ELR (cell line): ENCODE data around the gene RNF130.
"Not testable (repeated sequence)": the region's sequence is repeated elsewhere in the genome, so short reads cannot be mapped to it uniquely, and the experiment has no call there.

Source experiments
- DNase-seq: peaks from one replicate; pipeline ENCODE4 v3.0.0-alpha.2; 2015; ENCODE audit warnings: low read depth

The RNF130 gene

DNA sequence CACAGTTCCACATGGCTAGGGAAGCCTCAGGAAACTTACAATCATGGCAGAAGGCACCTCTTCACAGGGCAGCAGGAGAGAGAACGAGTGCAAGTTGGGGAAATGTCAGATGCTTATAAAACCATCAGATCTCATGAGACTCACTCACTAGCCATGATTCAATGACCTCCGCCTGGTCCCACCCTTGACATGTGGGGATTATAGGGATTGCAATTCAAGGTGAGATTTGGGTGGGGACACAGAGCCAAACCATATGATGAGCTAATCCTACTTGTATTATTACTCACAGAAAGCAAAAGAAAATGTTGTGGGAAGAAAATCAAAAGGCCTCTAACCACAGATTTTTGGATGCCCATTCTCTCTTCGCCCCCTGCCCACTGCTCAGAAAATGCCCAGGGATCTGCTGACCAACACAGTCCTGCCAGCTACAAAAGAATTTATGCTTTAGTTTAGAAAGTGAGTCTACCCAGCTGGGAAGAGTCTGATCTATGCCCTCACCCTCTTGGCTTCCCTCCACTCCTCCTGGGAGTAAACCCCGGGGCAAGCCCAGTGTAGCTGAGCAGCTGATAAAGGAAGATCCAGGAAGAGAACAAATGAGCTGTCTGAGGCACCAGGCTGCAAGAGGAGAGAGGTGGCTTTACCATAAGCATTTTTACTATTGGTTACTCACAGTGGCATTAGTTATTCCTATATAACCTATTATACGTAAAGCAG lies 53.1 kb downstream of the RNF130 start:
- DNase-seq: no peak

DNA sequence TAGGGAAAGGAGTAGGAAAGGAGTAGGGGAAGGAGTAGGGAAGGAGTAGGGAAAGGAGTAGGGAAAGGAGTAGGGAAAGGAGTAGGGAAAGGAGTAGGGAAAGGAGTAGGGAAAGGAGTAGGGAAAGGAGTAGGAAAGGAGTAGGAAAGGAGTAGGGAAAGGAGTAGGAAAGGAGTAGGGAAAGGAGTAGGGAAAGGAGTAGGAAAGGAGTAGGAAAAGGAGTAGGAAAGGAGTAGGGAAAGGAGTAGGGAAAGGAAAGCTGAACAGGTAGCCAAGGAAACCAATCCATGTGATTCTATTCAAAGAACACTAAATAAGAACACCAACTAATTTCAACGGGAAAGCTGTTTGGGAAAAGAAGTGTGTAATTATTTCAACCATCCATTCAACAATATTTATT lies 56.0 kb downstream of the RNF130 start:
- DNase-seq: not testable (repeated sequence)

DNA sequence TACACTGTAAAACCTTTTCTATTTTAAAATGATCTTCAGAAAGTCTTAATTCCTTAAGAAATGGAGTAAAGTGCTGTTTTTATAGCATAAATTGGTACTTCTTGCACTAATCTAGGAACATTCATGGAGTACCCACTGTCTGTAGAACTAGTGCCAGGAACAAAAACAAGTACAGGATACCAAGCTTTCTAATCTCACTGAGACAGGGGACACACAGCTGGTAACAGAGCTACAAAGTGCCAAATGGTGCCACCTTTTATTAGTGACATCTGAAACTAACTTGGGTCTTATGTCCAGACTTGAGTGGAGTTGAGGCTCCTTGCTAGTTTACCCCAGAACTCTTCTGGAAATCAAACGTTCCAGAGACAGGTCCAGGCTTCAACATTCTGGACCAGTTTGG lies 57.9 kb downstream of the RNF130 start:
- no peak for DNase-seq

DNA sequence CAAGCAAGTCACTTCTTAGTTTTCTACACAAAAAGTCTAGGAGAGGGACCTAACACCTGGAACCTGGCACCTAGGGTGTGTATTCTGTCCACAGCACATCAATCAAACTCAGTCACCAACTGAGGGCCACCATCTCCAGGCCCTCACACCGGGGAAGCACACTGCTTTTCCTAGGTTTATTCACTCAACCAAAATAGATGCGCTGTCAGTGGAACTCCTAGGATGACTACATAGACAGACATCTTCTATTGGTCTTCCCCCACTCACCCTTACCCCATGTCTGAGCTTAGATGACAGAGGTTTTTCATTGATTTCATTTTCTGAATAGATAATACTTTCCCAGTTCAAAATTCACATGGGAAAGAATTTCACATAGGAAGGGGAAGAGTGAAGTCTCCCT lies 59.2 kb downstream of the RNF130 start:
- no peak for DNase-seq

DNA sequence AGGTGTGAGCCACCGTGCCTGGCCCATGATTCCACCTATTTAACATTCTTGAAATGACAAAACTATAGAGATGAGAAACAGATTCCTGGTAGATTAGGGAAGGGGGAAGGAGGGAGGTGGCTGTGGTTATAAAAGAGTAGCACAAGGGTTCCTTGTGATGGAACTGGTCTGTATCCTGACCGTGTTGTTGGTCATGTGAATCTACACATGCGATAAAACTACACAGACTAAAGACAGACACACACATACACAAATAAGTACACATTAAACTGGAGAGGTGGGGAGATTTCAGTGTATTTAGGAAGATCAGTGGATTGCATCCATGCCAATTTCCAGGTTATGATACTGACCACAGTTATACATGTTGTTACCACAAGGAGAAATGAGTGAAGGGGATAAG lies 60.9 kb downstream of the RNF130 start:
- no peak for DNase-seq

DNA sequence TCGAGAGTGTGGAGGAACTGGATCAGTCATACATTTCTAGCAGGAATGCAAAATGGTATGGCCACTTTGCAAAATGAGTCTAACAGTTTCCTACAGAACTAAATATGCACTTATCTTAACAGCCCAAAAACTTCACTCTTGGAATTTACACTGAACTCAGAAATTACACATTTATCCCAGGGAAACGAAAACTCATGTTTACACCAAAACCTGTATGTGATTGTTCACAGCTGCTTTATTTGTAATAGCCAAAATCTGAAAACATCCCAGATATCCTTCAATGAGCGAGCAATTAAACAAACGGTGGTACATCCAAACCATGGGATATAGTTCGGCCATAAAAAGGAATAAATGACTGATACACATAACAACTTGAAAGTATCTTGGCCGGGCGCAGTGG lies 62.0 kb downstream of the RNF130 start:
- DNase-seq: no peak

DNA sequence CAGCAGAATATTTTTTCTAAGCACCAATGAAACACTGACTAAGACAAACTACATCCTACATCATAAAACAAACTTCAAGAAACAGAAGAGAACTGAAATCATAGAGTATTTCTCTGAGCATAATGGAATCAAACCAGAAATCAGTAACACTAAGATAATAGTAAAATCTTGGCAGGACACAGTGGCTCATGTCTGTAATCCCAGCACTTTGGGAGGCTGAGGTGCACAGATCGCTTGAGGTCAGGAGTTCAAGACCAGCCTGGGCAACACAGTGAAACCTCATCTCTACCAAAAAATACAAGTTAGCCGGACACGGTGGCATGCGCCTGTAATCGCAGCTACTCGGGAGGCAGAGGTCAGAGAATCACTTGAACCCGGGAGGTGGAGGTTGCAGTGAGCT lies 63.1 kb downstream of the RNF130 start:
- no peak for DNase-seq

DNA sequence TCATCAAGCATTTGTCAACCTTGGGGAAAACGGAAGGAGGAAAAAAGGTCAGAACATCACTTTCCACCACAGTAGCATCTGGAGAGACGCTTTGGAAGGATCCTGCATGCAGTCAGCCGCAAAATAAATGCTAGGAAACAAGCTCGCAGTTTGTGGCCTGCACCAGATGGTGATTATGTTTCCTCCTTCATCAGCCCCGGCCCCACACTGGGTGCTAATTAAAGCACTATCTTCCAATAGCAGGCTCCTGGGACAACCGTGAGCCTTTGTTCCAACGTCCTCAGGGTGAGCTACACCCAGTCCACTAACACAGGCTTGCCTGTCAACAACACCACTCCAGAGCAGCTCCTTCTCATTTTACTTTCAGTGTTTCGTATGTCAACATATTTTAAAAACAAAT lies 64.0 kb downstream of the RNF130 start:
- no peak for DNase-seq

DNA sequence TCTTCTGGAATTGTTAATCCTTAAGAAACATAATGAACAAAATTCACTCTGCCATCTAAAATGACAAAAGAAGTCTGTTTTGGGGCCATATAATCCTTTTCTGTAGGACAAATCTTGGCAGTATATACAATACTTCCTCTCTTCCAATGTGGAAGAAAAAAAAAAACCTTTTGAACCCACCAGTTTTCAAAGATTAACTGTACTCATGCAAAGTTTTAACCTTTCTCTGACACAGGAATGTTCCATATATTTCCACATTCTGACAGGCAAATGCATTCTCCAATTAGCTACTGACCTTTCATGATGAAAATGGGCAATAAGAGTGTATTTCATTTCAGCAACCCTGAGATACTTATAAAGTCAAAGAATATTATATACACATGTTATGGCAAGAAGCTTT lies 65.4 kb downstream of the RNF130 start:
- DNase-seq: no peak

DNA sequence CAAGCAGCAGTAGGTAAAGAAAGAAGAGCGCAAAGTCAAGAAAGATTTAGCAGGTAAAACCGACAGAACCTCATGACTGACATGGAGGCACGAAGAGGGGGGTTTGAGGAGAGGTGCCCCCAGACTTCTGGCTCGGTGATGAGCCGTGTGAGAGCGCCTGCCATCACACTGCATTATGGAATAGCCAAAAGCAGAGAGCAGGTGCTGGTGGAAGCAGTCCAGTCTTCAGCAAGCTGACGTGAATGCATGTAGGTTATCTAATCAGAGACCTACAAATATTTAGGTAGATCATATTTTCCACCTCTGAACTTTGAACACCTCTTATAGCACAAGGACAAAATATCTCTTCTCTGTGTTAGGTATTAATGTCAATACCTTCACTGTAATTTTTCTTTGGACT lies 68.4 kb downstream of the RNF130 start:
- DNase-seq: no peak

DNA sequence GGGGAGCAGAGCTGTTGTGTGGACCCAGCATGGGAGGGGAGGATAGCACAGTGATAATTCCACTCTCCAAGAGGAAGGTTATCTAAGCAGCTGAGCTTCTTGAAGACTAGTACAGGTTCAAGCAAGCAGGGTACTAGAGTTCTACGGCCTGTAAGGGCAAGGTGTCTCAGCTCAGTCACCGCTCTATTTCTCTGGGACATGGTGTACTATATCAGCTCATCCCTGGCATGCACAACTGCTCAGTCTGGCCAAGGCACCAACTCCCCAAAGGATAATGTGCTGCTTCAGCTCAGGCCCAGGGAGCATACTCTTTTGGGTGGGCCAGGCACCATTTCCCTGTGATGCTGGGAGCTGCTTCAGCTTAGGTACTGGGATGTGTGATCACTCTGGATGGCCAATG lies 69.8 kb downstream of the RNF130 start:
- no peak for DNase-seq

DNA sequence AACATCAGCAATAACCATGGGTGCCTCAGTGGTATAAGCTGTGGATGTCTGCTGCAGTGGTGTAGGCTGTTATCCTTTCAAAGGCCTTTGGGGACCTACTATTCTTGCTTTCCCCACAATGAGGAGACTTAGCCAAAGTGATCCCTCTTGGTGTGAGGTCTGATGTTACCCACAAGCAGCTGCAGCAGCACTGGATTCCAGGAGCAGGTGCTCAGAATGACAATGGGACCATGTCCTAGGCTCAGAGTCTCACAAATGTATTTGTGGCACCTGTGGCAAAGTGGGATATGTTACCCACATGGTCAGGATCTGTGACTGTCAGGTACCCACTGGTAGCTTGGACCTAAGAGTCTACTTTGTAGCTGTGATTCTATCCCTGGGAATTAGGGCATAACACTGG lies 70.4 kb downstream of the RNF130 start:
- DNase-seq: no peak

DNA sequence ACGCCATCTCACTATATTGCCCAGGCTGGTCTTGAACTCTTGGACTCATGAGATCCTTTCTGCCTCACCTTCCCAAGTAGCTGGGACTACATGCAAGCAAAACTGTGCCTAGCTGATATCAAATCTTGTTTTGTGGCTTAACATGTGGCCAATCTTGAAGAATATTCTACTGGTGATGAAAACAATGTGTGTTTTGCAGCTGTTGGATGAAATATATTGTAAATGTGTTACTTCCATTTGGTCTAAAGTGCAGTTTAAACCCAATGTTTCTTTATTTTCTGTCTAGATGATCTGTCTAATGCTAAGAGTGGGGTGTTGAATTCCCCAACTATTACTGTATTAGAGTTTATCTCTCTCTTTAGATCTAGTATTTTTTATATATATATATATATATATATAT lies 73.1 kb downstream of the RNF130 start:
- DNase-seq: no peak

DNA sequence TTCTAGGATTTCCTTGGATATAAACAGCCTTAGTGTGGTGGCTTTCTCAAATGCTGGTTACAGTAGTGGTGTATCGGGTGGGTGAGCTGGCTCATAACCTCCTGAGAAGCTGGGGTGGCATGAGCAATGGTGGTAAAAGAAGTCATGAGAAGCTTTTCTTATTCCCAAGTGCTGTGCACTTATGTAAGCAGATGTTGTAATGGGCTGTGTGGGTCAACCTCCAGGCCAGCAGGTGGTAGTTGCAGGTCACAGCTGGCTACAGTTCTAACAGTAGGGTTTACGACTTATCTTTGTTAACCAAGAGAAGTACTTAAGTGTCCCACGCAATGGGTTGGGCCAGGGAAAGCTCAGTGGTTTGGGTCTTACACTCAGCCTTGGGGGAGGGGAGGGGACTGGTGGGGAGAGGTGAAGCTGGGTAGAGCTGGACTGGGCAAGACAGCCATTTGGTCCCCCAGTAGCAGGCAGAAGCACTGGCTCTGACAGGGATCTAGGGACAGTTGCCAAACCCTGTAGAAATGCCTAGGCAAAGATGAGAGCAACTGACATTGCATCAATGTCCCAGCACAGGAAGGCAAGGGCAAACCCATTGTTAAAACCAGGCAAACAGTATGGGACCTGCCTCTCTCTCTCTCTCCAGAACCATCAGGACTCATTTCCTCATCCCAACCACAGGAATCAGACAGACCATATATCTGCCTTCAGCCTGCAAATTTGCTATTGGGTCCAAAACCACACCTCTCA lies 76.8 kb downstream of the RNF130 start:
- no peak for DNase-seq

DNA sequence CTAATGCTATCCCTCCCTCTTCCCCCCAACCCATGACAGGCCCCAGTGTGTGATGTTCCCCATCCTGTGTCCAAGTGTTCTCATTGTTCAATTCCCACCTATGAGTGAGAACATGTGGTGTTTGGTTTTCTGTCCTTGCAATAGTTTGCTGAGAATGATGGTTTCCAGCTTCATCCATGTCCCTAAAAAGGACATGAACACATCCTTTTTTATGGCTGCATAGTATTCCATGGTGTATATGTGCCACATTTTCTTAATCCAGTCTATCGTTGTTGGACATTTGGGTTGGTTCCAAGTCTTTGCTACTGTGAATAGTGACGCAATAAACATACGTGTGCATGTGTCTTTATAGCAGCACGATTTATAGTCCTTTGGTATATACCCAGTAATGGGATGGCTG lies 78.7 kb downstream of the RNF130 start:
- not testable (repeated sequence) for DNase-seq

DNA sequence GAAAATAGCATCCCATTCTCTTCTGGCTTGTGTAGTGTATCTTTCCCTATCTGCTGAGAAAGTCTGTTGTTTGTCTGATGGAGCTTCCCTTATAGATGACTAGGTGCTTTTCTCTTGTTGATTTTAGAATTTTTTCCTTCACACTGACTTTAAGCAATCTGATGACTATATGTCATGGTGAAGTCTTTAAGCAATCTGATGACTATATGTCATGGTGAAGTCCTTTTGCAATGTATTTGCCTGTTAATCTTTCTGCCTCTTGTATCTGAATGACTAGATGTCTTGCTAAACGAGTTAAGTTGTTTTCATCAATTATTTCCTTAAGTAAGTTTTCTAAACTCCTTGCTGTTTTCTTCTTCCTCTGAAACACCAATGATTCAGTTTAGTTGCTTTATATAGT lies 80.5 kb downstream of the RNF130 start:
- DNase-seq: no peak

DNA sequence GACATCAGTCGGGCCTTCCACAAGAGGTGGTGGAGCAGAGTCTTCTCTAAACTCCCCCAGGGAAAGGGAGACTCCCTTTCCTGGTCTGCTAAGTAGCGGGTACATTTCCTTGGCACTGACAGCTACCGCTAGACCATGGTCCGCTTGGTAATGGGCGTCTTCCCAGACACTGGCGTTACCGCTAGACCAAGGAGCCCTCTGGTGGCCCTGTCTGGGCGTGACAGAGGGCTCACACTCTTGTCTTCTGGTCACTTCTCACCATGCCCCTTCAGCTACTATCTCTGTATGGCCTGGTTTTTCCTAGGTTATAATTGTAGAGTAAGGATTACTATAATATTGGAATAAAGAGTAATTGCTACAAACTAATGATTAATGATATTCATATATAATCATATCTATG lies 81.0 kb downstream of the RNF130 start:
- not testable (repeated sequence) for DNase-seq

DNA sequence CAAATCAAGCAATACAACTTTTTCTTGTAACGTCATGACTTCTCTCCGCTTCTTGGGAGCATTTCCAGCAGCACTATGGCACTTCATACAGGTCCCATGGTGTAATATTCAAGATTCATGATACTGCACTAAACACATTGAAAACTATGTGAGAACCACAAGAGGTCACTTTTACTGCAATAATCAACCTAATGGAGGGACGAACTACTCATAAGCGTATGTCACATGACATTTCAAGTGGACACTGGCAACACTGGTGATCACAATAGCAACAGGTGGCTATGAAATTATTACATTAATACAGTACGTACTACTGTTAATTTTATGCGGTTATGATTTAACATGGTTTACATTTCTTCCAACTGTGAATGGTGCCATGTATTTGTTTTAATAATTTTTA lies 85.2 kb downstream of the RNF130 start:
- no peak for DNase-seq

DNA sequence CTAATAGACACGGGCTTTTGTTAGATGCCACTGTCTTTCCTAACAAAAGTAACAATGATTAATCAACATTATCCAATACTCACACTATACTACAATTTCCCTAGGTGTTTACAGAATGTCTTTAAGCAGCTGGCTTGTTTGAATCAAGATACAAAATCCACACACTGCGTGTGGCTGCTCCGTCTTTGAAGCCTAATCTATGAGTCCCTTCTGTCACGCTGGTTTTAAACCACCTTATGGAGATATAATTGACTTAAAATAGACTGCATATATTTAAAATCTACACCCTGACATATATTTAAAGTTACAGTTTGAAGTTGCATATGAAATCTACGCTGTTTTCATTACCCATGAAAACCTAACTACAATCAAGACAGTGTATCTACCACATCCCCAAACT lies 89.9 kb downstream of the RNF130 start:
- no peak for DNase-seq

DNA sequence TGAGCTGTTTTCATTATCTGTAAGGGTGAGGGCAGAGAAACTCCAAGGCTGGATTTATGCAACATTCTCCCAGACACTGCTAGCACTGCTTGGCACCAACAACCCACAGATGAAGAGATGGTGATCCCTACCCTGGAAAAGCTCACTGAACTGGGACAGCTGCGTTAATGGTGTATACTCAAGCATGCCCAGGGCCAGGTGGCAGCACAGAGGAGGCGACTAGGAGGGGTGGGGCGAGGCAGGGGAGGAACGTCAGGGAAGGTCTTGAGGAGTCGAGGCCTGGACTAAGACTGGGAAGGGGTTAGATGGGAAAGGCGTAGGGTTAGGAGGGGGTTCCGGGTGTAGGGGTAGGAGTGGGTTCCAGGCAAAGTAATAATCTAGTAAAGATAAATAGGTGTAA lies 90.8 kb downstream of the RNF130 start:
- DNase-seq: no peak

DNA sequence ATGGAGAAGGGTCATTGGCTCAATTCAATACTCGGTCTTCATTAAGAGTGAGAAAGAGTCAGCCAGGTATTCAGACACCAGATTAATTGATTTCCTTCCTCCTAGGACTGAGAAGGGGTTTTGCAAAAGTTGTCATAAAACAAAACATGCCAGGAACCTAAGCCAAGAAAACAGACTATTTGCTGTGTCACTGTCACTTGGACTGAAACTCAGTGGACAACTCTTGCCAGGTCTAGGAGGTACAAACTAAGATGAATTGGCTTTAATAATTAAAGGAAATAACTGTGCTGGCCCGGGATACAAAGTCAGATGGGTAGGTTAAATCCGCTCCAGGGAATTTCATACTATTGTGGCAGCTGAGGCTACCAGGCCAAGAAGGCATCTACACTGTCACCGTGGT lies 92.8 kb downstream of the RNF130 start:
- no peak for DNase-seq

DNA sequence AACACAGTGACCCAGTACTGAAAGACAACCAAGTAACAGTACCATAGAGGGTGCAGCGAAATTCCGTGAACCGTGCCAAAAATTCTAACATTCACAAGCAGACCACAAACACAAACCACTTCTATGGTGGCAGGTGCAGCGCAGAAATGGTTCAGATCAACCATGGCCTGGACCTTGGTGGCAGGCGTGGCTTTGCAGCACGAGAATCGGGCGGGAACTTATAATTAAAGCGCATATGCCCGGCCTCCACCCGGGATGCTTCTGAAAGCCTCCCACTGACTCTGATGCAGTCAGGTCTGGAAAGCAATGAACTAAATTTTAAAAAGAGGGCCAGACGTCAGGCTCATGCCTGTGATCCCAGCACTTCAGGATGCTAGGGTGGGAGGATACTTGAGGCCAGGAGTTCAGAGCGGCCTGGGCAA lies 95.8 kb downstream of the RNF130 start:
- no peak for DNase-seq

DNA sequence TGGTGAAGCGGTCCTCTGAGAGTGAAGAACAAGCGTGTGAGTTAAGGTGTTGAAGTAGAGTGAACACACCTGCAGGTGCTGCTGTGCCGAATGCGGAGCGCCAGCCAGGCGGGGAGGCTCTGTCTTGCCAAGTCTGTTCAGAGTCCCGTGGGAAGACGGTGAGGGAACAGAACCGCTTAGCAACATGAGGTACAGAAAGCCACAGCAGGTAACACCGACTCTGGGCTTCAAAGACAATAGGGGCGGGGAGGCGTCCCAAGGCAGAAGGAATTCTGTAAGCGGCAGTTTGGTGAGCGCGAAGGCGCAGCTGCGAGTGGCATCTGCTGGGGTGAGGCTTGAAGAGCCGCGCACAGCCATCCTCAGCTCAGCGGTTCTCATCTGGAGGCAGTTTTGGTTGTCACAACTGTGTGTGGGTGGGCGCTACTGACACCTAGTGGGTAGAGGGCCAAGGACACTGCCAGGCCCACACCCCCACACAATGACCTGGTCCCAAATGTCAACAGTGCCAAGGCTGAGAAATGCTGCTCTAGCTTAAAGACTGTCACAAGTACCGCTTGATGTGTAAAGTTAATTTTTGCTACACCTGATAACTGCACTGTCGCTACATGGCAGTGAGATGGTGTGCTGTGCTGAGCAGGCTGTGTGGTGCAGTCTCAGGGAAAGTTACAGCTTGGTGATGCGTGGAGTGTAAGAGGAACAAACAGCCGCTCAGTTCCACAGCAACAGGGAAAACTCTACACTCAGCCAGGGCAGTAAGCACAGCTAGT lies 96.4 kb downstream of the RNF130 start:
- peak; percentile 32 for DNase-seq
